ENCODE results near the gene PTPRM. TPM values are rescaled to one million over a fixed set of nuclear protein-coding genes. Genes with fewer than 3 reads are reported as not detected.

The PTPRM gene
- polyA plus RNA-seq, 2 of the 4 experiments (the other 2 are of a cell fraction), result 44.5 to 199 TPM

DNA sequence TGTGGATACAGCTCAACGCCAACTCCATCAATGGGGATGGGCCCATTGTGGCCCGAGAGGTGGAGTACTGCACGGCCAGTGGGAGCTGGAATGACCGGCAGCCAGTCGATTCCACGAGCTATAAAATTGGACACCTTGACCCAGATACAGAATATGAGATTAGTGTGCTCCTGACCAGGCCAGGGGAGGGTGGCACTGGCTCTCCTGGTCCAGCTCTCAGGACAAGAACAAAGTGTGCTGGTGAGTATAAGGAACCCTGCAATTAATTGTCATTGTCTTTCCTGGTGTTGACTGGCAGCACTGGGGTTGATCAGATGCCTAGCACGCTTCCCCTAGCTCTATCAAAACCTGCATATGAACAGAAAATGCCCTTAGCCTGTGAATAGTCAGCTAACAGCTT is 388.1 kb downstream of the PTPRM start:
- FAIRE-seq, result no peak
- CTCF ChIA-PET, result interaction anchor here (1.2 to 1.3 kb wide), 2 partner anchors 165 to 434 kb away, joined by 4 read pairs; no protein-coding TSS in a partner anchor
- TF ChIP-seq HOXB5 (CRISPR knock-in tag; IDR thresholded peaks at IDR 0.05) (no peak), SREBF2 (IDR thresholded peaks at IDR 0.05) (no peak), TFCP2L1 (CRISPR knock-in tag; IDR thresholded peaks at IDR 0.05) (no peak), KDM5A (IDR thresholded peaks at IDR 0.05) (no peak), NFE2L2 (conservative IDR thresholded peaks at IDR 0.05; ENCODE audit: low read length) (no peak), RARB (CRISPR knock-in tag; IDR thresholded peaks at IDR 0.05) (no peak), EP300 (IDR thresholded peaks at IDR 0.05) (no peak), FOXS1 (CRISPR knock-in tag; IDR thresholded peaks at IDR 0.05) (no peak), BCL3 (IDR thresholded peaks at IDR 0.05) (no peak), ZSCAN20 (CRISPR knock-in tag; IDR thresholded peaks at IDR 0.05) (no peak), HES2 (IDR thresholded peaks at IDR 0.05) (no peak), MAZ (IDR thresholded peaks at IDR 0.05; ENCODE audit: borderline replicate concordance, low read depth, low read length) (no peak), USF2 (IDR thresholded peaks at IDR 0.05) (no peak), POLR2A (IDR thresholded peaks at IDR 0.05; ENCODE audit: low read length) (no peak), RNF2 (IDR thresholded peaks at IDR 0.05; ENCODE audit: borderline replicate concordance, low read depth) (no peak), BHLHE40 (IDR thresholded peaks at IDR 0.05; ENCODE audit: low read depth, low read length) (no peak)
- TF ChIP-seq, protein P1, sequence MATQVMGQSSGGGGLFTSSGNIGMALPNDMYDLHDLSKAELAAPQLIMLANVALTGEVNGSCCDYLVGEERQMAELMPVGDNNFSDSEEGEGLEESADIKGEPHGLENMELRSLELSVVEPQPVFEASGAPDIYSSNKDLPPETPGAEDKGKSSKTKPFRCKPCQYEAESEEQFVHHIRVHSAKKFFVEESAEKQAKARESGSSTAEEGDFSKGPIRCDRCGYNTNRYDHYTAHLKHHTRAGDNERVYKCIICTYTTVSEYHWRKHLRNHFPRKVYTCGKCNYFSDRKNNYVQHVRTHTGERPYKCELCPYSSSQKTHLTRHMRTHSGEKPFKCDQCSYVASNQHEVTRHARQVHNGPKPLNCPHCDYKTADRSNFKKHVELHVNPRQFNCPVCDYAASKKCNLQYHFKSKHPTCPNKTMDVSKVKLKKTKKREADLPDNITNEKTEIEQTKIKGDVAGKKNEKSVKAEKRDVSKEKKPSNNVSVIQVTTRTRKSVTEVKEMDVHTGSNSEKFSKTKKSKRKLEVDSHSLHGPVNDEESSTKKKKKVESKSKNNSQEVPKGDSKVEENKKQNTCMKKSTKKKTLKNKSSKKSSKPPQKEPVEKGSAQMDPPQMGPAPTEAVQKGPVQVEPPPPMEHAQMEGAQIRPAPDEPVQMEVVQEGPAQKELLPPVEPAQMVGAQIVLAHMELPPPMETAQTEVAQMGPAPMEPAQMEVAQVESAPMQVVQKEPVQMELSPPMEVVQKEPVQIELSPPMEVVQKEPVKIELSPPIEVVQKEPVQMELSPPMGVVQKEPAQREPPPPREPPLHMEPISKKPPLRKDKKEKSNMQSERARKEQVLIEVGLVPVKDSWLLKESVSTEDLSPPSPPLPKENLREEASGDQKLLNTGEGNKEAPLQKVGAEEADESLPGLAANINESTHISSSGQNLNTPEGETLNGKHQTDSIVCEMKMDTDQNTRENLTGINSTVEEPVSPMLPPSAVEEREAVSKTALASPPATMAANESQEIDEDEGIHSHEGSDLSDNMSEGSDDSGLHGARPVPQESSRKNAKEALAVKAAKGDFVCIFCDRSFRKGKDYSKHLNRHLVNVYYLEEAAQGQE (IDR thresholded peaks at IDR 0.05), result no peak
- Histone ChIP-seq H3K4me2 (no peak overlapping the region), H3K4me1 (peaks cover 69% of the 10 kb centered on the region), H3K4me3 (no peak overlapping the region), H3K9me3 (no peaks in the 10 kb centered on the region), H3K27ac (peak overlapping the region; percentile 63 to 93; a peak in 5 of 6 replicates)
- POLR2A ChIA-PET, result no interaction called here
- ATAC-seq, result no peak
- 100% methylated on average over 1 of the region's 7 CpGs for WGBS (ENCODE audit: missing lambda C conversion rate)
- no peak for DNase-seq (ENCODE audit: low read depth in 1 of 2, low spot score in 1 of 2)

GRCh38 chr18:7957297-7957696 is 390.2 kb downstream of the PTPRM start:
- ChIA-PET CTCF (interaction anchor here (1.5 kb wide), 1 partner anchor 30 kb away, joined by 3 read pairs; no protein-coding TSS in a partner anchor), POLR2A (no interaction called here)
- Histone ChIP-seq H3K4me2 (peak overlapping the region; percentile 94), H3K9me3 (no peaks in the 10 kb centered on the region), H3K4me1 (peaks cover 67% of the 10 kb centered on the region), H3K4me3 (no peak overlapping the region), H3K27ac (peak overlapping the region; percentile 92 to 93)
- TF ChIP-seq, protein P2, sequence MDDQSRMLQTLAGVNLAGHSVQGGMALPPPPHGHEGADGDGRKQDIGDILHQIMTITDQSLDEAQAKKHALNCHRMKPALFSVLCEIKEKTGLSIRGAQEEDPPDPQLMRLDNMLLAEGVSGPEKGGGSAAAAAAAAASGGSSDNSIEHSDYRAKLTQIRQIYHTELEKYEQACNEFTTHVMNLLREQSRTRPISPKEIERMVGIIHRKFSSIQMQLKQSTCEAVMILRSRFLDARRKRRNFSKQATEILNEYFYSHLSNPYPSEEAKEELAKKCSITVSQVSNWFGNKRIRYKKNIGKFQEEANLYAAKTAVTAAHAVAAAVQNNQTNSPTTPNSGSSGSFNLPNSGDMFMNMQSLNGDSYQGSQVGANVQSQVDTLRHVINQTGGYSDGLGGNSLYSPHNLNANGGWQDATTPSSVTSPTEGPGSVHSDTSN (IDR thresholded peaks at IDR 0.05), result no peak
- TF ChIP-seq ESRRA (IDR thresholded peaks at IDR 0.05; ENCODE audit: borderline replicate concordance, low read length) (no peak), JUNB (IDR thresholded peaks at IDR 0.05) (no peak), CEBPB (IDR thresholded peaks at IDR 0.05) (no peak)
- ATAC-seq (peak in 1 of 2 experiments; percentile 43; a peak in 3 of 6 replicates), DNase-seq (ENCODE audit: low read depth in 1 of 2, low spot score in 1 of 2) (no peak), FAIRE-seq (no peak)
- WGBS (ENCODE audit: missing lambda C conversion rate), result 63% methylated on average over 3 of the region's 3 CpGs
